Peyer's patch (tissue), 4 donors: ENCODE results near the gene NLRP11.

ENCODE experiments used
- POLR2A ChIP-seq, 2 donors: fragments of 450-650 bp; IDR thresholded peaks; one replicate each; pipeline ENCODE4 v1.5.1; 2017; ENCODE audit warnings: antibody characterized with exemption in 2 of 2, mild to moderate bottlenecking in 2 of 2, moderate library complexity in 2 of 2
- TF ChIP-seq, protein P1 (sequence below), 6 experiments: fragments of 450-650 bp in 4 of 6; fragments of 200-600 bp in 2 of 6; sonication (generic) in 1 of 6; IDR thresholded peaks; one replicate each; pipeline ENCODE4 v1.5.1; 2017 to 2019; ENCODE audit warnings: antibody characterized with exemption in 6 of 6, mild to moderate bottlenecking in 3 of 6, moderate library complexity in 1 of 6

- TF ChIP-seq, protein P1, sequence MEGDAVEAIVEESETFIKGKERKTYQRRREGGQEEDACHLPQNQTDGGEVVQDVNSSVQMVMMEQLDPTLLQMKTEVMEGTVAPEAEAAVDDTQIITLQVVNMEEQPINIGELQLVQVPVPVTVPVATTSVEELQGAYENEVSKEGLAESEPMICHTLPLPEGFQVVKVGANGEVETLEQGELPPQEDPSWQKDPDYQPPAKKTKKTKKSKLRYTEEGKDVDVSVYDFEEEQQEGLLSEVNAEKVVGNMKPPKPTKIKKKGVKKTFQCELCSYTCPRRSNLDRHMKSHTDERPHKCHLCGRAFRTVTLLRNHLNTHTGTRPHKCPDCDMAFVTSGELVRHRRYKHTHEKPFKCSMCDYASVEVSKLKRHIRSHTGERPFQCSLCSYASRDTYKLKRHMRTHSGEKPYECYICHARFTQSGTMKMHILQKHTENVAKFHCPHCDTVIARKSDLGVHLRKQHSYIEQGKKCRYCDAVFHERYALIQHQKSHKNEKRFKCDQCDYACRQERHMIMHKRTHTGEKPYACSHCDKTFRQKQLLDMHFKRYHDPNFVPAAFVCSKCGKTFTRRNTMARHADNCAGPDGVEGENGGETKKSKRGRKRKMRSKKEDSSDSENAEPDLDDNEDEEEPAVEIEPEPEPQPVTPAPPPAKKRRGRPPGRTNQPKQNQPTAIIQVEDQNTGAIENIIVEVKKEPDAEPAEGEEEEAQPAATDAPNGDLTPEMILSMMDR (IDR thresholded peaks at IDR 0.05), result no peak
- TF ChIP-seq POLR2A (IDR thresholded peaks at IDR 0.05), result no peak
Measured at GRCh38 chr19:55857149-55857548, 25.4 kb upstream of the NLRP11 start.
